T47D (cell line): ENCODE data around the gene EYS.

Experiments used
- DNase-seq, 2 experiments: peaks; one replicate each; pipeline versions ENCODE4 v3.0.0 to v3.0.0-alpha.2; 2011 to 2012; ENCODE audit warnings: low read depth in 1 of 2, low spot score in 1 of 2
- JUND ChIP-seq: IDR thresholded peaks from 2 replicates; pipeline ENCODE4 v1.6.1; 2012; ENCODE audit warnings: low read depth
- in situ Hi-C: cut with HindIII; loops from 2 replicates; pipeline ENCODE4 v1.10.0; 2016; ENCODE audit warnings: low sequenced_read_pairs, low pct_unique_long_range_greater_than_20kb

The EYS gene

GRCh38 chr6:64920257-64920656 is 786.8 kb downstream of the EYS start:
- no peak for DNase-seq
- in situ Hi-C loops: no loop called here
- no peak for TF ChIP-seq JUND

- no peak for TF ChIP-seq JUND
- in situ Hi-C loops: no loop called here
- no peak for DNase-seq
These were observed 792.9 kb downstream of the EYS start for GRCh38 chr6:64914124-64914523.

- DNase-seq: no peak
- TF ChIP-seq JUND: no peak
- in situ Hi-C loops: no loop called here
These were observed 794.1 kb downstream of the EYS start for GRCh38 chr6:64912966-64913365.

GRCh38 chr6:64908104-64908503 is 798.9 kb downstream of the EYS start:
- no peak for DNase-seq
- in situ Hi-C loops: no loop called here
- TF ChIP-seq JUND: no peak

GRCh38 chr6:64904616-64905015 is 802.4 kb downstream of the EYS start:
- no peak for TF ChIP-seq JUND
- no peak for DNase-seq
- in situ Hi-C loops: no loop called here

- no peak for DNase-seq
- in situ Hi-C loops: no loop called here
- TF ChIP-seq JUND: no peak
These were observed 804.4 kb downstream of the EYS start for GRCh38 chr6:64902596-64902995.

- DNase-seq: no peak
- in situ Hi-C loops: no loop called here
- no peak for TF ChIP-seq JUND
These were observed 810.1 kb downstream of the EYS start for GRCh38 chr6:64896939-64897338.

GRCh38 chr6:64895945-64896344 is 811.1 kb downstream of the EYS start:
- TF ChIP-seq JUND: no peak
- no peak for DNase-seq
- in situ Hi-C loops: no loop called here

GRCh38 chr6:64890609-64891008 is 816.4 kb downstream of the EYS start:
- no peak for DNase-seq
- in situ Hi-C loops: no loop called here
- TF ChIP-seq JUND: no peak

- in situ Hi-C loops: no loop called here
- DNase-seq: no peak
- no peak for TF ChIP-seq JUND
These were observed 817.9 kb downstream of the EYS start for GRCh38 chr6:64889144-64889543.

- no peak for TF ChIP-seq JUND
- peak in 1 of 2 experiments; percentile 2 for DNase-seq
- in situ Hi-C loops: no loop called here
These were observed 832.2 kb downstream of the EYS start for GRCh38 chr6:64874776-64875175.

GRCh38 chr6:64872633-64873032 is 834.4 kb downstream of the EYS start:
- in situ Hi-C loops: no loop called here
- no peak for TF ChIP-seq JUND
- no peak for DNase-seq

GRCh38 chr6:64861039-64861651 is 845.9 kb downstream of the EYS start:
- no peak for TF ChIP-seq JUND
- in situ Hi-C loops: no loop called here
- DNase-seq: no peak

- in situ Hi-C loops: no loop called here
- DNase-seq: no peak
- TF ChIP-seq JUND: no peak
These were observed 846.8 kb downstream of the EYS start for GRCh38 chr6:64860203-64860602.

GRCh38 chr6:64850121-64850520 is 856.9 kb downstream of the EYS start:
- in situ Hi-C loops: no loop called here
- no peak for DNase-seq
- no peak for TF ChIP-seq JUND
